Measurements from ENCODE around the gene ASH1L.
"Not testable (repeated sequence)": the region's sequence is repeated elsewhere in the genome, so short reads cannot be mapped to it uniquely, and the experiment has no call there.

Gene ASH1L

GRCh38 chr1:155562581-155563376 lies at the start of gene ASH1L:
TSS of gene ASH1L (minus strand) at chr1:155562803. CDS start at chr1:155521519, 41,284 bp downstream.
- peak; percentile 88 to 90 for DNase-seq (ENCODE audit: low read depth in 1 of 2, low spot score in 1 of 2)

- DNase-seq (ENCODE audit: low read depth in 1 of 2, low spot score in 1 of 2), result not testable (repeated sequence)
These were observed 47.6 kb upstream of the ASH1L start for GRCh38 chr1:155610257-155610647.

GRCh38 chr1:155609515-155610256 lies 47.1 kb upstream of the ASH1L start, which contains the start of gene MSTO1:
TSS of gene MSTO1 (plus strand) at chr1:155610218. CDS start at chr1:155610249, 31 bp downstream.
- peak; percentile 82 to 97 for DNase-seq (ENCODE audit: low read depth in 1 of 2, low spot score in 1 of 2)

GRCh38 chr1:155608888-155609225 lies 46.3 kb upstream of the ASH1L start:
- DNase-seq (ENCODE audit: low read depth in 1 of 2, low spot score in 1 of 2), result no peak

GRCh38 chr1:155607708-155608107 lies 45.1 kb upstream of the ASH1L start:
- no peak for DNase-seq (ENCODE audit: low read depth in 1 of 2, low spot score in 1 of 2)

GRCh38 chr1:155599828-155600572 lies 37.4 kb upstream of the ASH1L start:
- DNase-seq (ENCODE audit: low read depth in 1 of 2, low spot score in 1 of 2), result not testable (repeated sequence)

GRCh38 chr1:155598842-155599331 lies 36.3 kb upstream of the ASH1L start:
- DNase-seq (ENCODE audit: low read depth in 1 of 2, low spot score in 1 of 2), result no peak

GRCh38 chr1:155596864-155597263 lies 34.3 kb upstream of the ASH1L start:
- DNase-seq (ENCODE audit: low read depth in 1 of 2, low spot score in 1 of 2), result no peak

- not testable (repeated sequence) for DNase-seq (ENCODE audit: low read depth in 1 of 2, low spot score in 1 of 2)
These were observed 33.4 kb upstream of the ASH1L start for GRCh38 chr1:155595877-155596474.

- no peak for DNase-seq (ENCODE audit: low read depth in 1 of 2, low spot score in 1 of 2)
These were observed 29.2 kb upstream of the ASH1L start for GRCh38 chr1:155591770-155592169.

- not testable (repeated sequence) for DNase-seq (ENCODE audit: low read depth in 1 of 2, low spot score in 1 of 2)
These were observed 28.1 kb upstream of the ASH1L start for GRCh38 chr1:155590516-155591247.

- not testable (repeated sequence) for DNase-seq (ENCODE audit: low read depth in 1 of 2, low spot score in 1 of 2)
These were observed 26.7 kb upstream of the ASH1L start for GRCh38 chr1:155589282-155589681.

- not testable (repeated sequence) for DNase-seq (ENCODE audit: low read depth in 1 of 2, low spot score in 1 of 2)
These were observed 21.2 kb upstream of the ASH1L start for GRCh38 chr1:155583846-155584245.

- DNase-seq (ENCODE audit: low read depth in 1 of 2, low spot score in 1 of 2), result not testable (repeated sequence)
These were observed 13.0 kb upstream of the ASH1L start for GRCh38 chr1:155575608-155576007.

- no peak for DNase-seq (ENCODE audit: low read depth in 1 of 2, low spot score in 1 of 2)
These were observed 11.5 kb upstream of the ASH1L start for GRCh38 chr1:155574077-155574476.

GRCh38 chr1:155570593-155570990 lies 8.0 kb upstream of the ASH1L start:
- DNase-seq (ENCODE audit: low read depth in 1 of 2, low spot score in 1 of 2), result no peak

- no peak for DNase-seq (ENCODE audit: low read depth in 1 of 2, low spot score in 1 of 2)
These were observed 7.5 kb upstream of the ASH1L start for GRCh38 chr1:155569988-155570592.

GRCh38 chr1:155563377-155564022 lies 897 bp upstream of the ASH1L start:
- not testable (repeated sequence) for DNase-seq (ENCODE audit: low read depth in 1 of 2, low spot score in 1 of 2)
